GOT3 (cell line): ENCODE data around the gene PRICKLE2.

Experiments
- DNase-seq: peaks from one replicate; lab custom pipeline; 2025; ENCODE audit warnings: mixed read lengths; lab: John Stamatoyannopoulos, UW

Gene PRICKLE2

GRCh38 chr3:64253689-64254088, 28.4 kb upstream of the PRICKLE2 start:
- no peak for DNase-seq

GRCh38 chr3:64251019-64251418, 25.8 kb upstream of the PRICKLE2 start:
- no peak for DNase-seq

GRCh38 chr3:64247991-64248646, 22.9 kb upstream of the PRICKLE2 start:
- DNase-seq: no peak

- DNase-seq: no peak
These were observed 19.0 kb upstream of the PRICKLE2 start for GRCh38 chr3:64244011-64244942.

- no peak for DNase-seq
These were observed 17.2 kb upstream of the PRICKLE2 start for GRCh38 chr3:64242435-64242834.

GRCh38 chr3:64240959-64241358, 15.7 kb upstream of the PRICKLE2 start:
- DNase-seq: no peak

- no peak for DNase-seq
These were observed 15.1 kb upstream of the PRICKLE2 start for GRCh38 chr3:64240396-64240795.

GRCh38 chr3:64239841-64240240, 14.6 kb upstream of the PRICKLE2 start:
- DNase-seq: no peak

GRCh38 chr3:64238971-64239667, 13.9 kb upstream of the PRICKLE2 start:
- no peak for DNase-seq

GRCh38 chr3:64237083-64237482, 11.8 kb upstream of the PRICKLE2 start:
- DNase-seq: no peak

- no peak for DNase-seq
These were observed 10.3 kb upstream of the PRICKLE2 start for GRCh38 chr3:64235605-64236004.

- DNase-seq: no peak
These were observed 9.3 kb upstream of the PRICKLE2 start for GRCh38 chr3:64234571-64234970.

GRCh38 chr3:64232821-64233220, 7.6 kb upstream of the PRICKLE2 start:
- no peak for DNase-seq

GRCh38 chr3:64229903-64230302, 4.6 kb upstream of the PRICKLE2 start:
- DNase-seq: no peak

- DNase-seq: no peak
These were observed 2.8 kb upstream of the PRICKLE2 start for GRCh38 chr3:64228110-64228509.

- DNase-seq: no peak
These were observed 1.5 kb upstream of the PRICKLE2 start for GRCh38 chr3:64226730-64227129.

GRCh38 chr3:64225695-64226499, 631 bp upstream of the PRICKLE2 start:
- DNase-seq: no peak

GRCh38 chr3:64223791-64224745, 1.2 kb downstream of the PRICKLE2 start:
- no peak for DNase-seq

- no peak for DNase-seq
These were observed 2.7 kb downstream of the PRICKLE2 start for GRCh38 chr3:64222501-64223111.

- no peak for DNase-seq
These were observed 3.6 kb downstream of the PRICKLE2 start for GRCh38 chr3:64221571-64222257.
